Measurements from ENCODE around the gene ZNF791.
"Not testable (repeated sequence)": the region's sequence is repeated elsewhere in the genome, so short reads cannot be mapped to it uniquely, and the experiment has no call there.

The ZNF791 gene

DNA sequence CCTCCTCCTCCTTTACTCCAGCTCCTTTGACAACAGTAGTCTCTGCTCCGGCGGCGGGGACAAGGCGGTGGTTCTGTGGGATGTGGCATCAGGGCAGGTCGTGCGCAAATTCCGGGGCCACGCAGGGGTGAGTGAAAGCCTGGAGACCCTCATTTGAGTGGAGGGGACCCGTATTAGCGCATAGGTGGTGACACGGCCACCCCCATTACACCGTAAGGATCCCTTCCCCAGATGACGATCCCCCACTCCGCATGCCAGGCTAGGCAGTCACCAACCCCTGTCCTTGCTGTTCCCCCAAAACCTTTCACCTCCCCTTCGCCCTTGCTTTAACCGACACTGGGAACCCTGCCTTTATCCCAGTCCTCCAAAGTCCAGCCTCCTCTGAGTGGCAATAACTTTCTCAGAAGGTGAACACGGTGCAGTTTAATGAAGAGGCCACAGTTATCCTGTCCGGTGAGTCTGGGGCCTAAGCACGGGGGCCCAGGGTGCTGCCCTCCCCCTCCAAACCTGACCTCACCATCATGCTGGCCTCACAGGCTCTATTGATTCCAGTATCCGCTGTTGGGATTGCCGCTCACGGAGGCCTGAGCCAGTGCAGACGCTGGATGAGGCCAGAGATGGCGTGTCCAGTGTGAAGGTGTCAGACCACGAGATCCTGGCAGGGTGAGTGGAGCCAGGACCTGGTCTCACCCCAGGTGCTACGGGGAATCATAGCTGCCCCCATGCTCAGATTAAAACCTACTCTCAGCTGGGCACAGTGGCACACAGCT, 59.6 kb downstream of the ZNF791 start:
- Mint-ChIP-seq H3K27ac (peak overlapping the region; percentile 100), H3K27me3 (no peaks in the 10 kb centered on the region), H3K9me3 (no peaks in the 10 kb centered on the region), H3K36me3 (peaks cover 8% of the 10 kb centered on the region), H3K4me3 (peak overlapping the region; percentile 94), H3K4me1 (peaks cover 40% of the 10 kb centered on the region)

DNA sequence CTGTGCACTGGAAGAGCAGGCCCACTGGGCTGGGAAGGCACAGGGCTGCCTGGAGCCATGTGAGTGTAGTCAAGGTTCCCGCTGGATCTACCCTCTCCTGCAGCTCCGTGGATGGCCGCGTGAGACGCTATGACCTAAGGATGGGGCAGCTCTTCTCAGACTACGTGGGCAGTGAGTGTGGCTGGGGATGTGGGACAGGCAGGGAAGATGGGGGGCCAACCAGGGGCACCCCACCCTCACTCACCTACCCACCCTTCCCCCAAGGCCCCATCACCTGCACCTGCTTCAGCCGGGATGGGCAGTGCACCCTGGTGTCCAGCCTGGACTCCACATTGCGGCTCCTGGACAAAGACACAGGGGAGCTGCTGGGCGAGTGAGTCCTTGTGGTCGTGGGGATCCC, 62.0 kb downstream of the ZNF791 start:
- Mint-ChIP-seq H3K27ac (no peak overlapping the region), H3K36me3 (peaks cover 11% of the 10 kb centered on the region), H3K27me3 (no peaks in the 10 kb centered on the region), H3K4me3 (no peak overlapping the region), H3K4me1 (peaks cover 33% of the 10 kb centered on the region), H3K9me3 (no peaks in the 10 kb centered on the region)

DNA sequence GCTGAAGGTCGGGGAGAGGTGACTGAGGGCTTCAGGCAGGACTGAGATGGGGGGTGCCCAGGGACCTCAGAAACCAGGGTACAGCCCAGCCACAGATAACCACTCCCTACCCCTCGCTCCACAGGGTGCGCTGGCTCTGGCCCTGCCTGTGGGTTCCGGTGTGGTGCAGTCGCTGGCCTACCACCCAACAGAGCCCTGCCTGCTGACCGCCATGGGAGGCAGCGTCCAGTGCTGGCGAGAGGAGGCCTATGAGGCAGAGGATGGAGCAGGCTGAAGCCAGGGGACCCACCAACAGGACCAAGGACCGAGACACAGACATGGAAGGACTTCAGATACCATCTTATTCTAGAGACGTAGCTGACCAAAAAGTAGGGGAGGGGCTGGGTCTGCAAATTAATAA, 64.7 kb downstream of the ZNF791 start:
- Mint-ChIP-seq H3K4me3 (no peak overlapping the region), H3K9me3 (no peaks in the 10 kb centered on the region), H3K36me3 (peaks cover 10% of the 10 kb centered on the region), H3K27me3 (no peaks in the 10 kb centered on the region), H3K27ac (no peak overlapping the region), H3K4me1 (peaks cover 28% of the 10 kb centered on the region)

DNA sequence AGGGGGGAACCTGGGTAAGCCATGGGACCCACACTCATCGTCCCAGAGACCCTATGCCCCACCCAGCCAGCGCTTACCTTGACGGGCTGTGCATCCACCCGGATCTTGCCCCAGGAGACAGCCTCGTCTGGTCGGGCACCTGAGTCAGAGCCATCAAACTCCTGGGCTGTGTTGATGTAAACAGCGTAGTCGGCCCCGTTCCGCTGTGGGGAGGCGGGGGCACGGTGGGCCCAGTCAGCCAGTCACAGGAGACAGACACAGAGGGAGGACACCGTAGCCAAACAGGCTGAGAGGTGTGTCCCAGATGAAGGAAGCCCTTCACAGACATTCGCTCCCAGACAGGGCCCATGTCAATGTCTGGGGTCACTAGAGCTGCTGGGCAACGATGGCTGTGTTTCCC, 65.2 kb downstream of the ZNF791 start:
- Mint-ChIP-seq H3K4me1 (peaks cover 30% of the 10 kb centered on the region), H3K36me3 (peaks cover 11% of the 10 kb centered on the region), H3K27me3 (no peaks in the 10 kb centered on the region), H3K27ac (no peak overlapping the region), H3K9me3 (no peaks in the 10 kb centered on the region), H3K4me3 (no peak overlapping the region)

GRCh38 chr19:12676384-12676792, 65.7 kb downstream of the ZNF791 start:
- no peak overlapping the region for H3K27ac Mint-ChIP-seq
- H3K9me3 Mint-ChIP-seq = no peaks in the 10 kb centered on the region
- peaks cover 34% of the 10 kb centered on the region for H3K4me1 Mint-ChIP-seq
- peaks cover 14% of the 10 kb centered on the region for H3K36me3 Mint-ChIP-seq
- H3K4me3 Mint-ChIP-seq = no peak overlapping the region
- no peaks in the 10 kb centered on the region for H3K27me3 Mint-ChIP-seq

DNA sequence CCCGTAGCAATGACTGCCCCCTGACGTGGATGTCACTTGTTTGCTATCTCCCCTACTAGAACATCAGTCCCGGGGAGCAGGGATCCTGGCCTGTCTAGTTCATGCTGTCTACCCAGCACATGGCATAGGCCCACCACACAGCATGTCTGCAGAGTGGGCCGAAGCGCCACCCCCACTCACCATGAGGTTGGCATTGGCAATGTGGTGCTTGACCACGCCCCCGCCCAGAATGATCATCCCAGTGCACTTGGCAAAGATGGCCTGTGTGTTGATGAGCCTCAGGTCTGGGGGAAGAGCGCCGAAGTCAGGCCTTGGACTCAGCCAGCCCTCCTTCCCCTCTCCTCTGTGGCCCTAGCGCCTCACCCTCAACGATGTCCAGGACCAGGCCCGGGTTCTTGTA, 66.2 kb downstream of the ZNF791 start:
- H3K4me3 Mint-ChIP-seq = no peak overlapping the region
- peaks cover 32% of the 10 kb centered on the region for H3K4me1 Mint-ChIP-seq
- H3K9me3 Mint-ChIP-seq = no peaks in the 10 kb centered on the region
- peaks cover 14% of the 10 kb centered on the region for H3K36me3 Mint-ChIP-seq
- H3K27me3 Mint-ChIP-seq = no peaks in the 10 kb centered on the region
- no peak overlapping the region for H3K27ac Mint-ChIP-seq

DNA sequence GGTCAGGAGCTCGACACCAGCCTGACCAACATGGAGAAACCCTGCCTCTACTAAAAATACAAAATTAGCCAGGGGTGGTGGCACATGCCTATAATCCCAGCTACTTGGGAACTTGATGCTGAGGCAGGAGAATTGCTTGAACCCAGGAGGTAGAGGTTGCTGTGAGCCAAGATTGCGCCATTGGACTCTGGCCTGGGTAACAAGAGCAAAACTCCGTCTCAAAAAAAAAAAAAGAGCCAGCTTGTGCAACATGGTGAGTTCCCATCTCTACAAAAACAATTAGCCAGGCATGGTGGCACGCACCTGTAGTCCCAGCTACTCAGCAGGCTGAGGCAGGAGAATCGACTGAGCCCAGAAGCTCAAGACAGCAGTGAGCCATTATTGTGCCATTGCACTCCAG, 67.3 kb downstream of the ZNF791 start:
- Mint-ChIP-seq H3K4me1 (peaks cover 28% of the 10 kb centered on the region), H3K36me3 (peaks cover 12% of the 10 kb centered on the region)
- H3K27ac Mint-ChIP-seq, H3K4me3 Mint-ChIP-seq, H3K27me3 Mint-ChIP-seq, H3K9me3 Mint-ChIP-seq: not testable (repeated sequence)

- peak overlapping the region; percentile 100 for H3K4me3 Mint-ChIP-seq
These were observed 69.3 kb downstream of the ZNF791 start for GRCh38 chr19:12680034-12680433.

GRCh38 chr19:12681074-12681987, 70.6 kb downstream of the ZNF791 start, which contains the start of gene DHPS:
Gene DHPS (minus strand): TSS chr19:12681880. CDS start chr19:12681766, 114 bp downstream.
- no peaks in the 10 kb centered on the region for H3K27me3 Mint-ChIP-seq
- peaks cover 7% of the 10 kb centered on the region for H3K36me3 Mint-ChIP-seq

More at GRCh38 chr19:12680034-12680433, 69.3 kb downstream of the ZNF791 start:
- no peaks in the 10 kb centered on the region for H3K9me3 Mint-ChIP-seq
- H3K27me3 Mint-ChIP-seq = no peaks in the 10 kb centered on the region
- peaks cover 8% of the 10 kb centered on the region for H3K36me3 Mint-ChIP-seq
- H3K4me1 Mint-ChIP-seq = peaks cover 28% of the 10 kb centered on the region
- peak overlapping the region; percentile 17 for H3K27ac Mint-ChIP-seq

More at GRCh38 chr19:12681074-12681987, 70.6 kb downstream of the ZNF791 start, which contains the start of gene DHPS:
- H3K4me1 Mint-ChIP-seq = peaks cover 26% of the 10 kb centered on the region
- peak within 1 kb of the TSS; percentile 100 for H3K4me3 Mint-ChIP-seq
- peak within 1 kb of the TSS; percentile 92 for H3K27ac Mint-ChIP-seq
- H3K9me3 Mint-ChIP-seq = no peaks in the 10 kb centered on the region
